ENCODE data around the gene ORM2. TPM values are rescaled to one million over a fixed set of nuclear protein-coding genes. Genes with fewer than 3 reads are reported as not detected.

The ORM2 gene
- total RNA-seq, 4 donors from 2014 or later: not detected

DNA sequence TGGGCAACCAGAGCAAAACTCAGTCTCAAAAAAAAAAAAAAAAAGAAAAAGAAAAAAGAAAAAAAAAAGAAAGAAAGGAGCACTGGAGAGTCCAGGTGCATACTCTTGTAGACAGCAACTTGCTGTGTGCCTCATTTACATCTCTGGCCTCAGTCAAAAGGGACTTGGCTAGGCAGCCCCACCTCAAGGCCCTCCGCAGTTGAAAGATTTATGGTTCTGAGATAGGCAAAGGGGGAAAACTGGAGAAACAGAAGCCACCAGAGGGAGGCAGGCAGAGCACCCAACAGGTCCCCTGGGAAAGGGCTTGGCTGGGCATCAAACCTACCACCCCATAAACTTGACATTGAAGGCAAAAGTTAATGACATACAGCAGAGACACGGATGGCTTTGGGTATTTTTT, 6.1 kb downstream of the ORM2 start:
- H3K4me3 ChIP-seq: no peak overlapping the region
- no peak overlapping the region for H3K27ac ChIP-seq
- peaks cover 0 to 57% (median 0%) of the 10 kb centered on the region in 3 donors for H3K36me3 ChIP-seq
- H3K27me3 ChIP-seq: no peaks in the 10 kb centered on the region
- H3K4me1 ChIP-seq: no peaks in the 10 kb centered on the region
- TF ChIP-seq POLR2A (IDR thresholded peaks at IDR 0.05) (no peak), CTCF (IDR thresholded peaks at IDR 0.05) (no peak)
- no peaks in the 10 kb centered on the region for H3K9me3 ChIP-seq
- no peak for DNase-seq

- DNase-seq: no peak
- H3K27me3 ChIP-seq: no peaks in the 10 kb centered on the region
- H3K9me3 ChIP-seq: no peaks in the 10 kb centered on the region
- no peaks in the 10 kb centered on the region for H3K4me1 ChIP-seq
- TF ChIP-seq CTCF (IDR thresholded peaks at IDR 0.05): no peak
- TF ChIP-seq POLR2A (IDR thresholded peaks at IDR 0.05): no peak
- no peak overlapping the region for H3K27ac ChIP-seq
- H3K4me3 ChIP-seq: no peak overlapping the region
- peaks cover 0 to 61% (median 0%) of the 10 kb centered on the region in 3 donors for H3K36me3 ChIP-seq
Observed at GRCh38 chr9:114336157-114336556, 6.5 kb downstream of the ORM2 start.

GRCh38 chr9:114336699-114337395, 7.2 kb downstream of the ORM2 start:
- no peak overlapping the region for H3K4me3 ChIP-seq
- no peaks in the 10 kb centered on the region for H3K4me1 ChIP-seq
- H3K9me3 ChIP-seq: no peaks in the 10 kb centered on the region
- no peak overlapping the region for H3K27ac ChIP-seq
- no peaks in the 10 kb centered on the region for H3K27me3 ChIP-seq
- DNase-seq: no peak
- no peak for TF ChIP-seq POLR2A (IDR thresholded peaks at IDR 0.05)
- TF ChIP-seq CTCF (IDR thresholded peaks at IDR 0.05): no peak
- H3K36me3 ChIP-seq: peaks cover 0 to 68% (median 0%) of the 10 kb centered on the region in 3 donors

DNA sequence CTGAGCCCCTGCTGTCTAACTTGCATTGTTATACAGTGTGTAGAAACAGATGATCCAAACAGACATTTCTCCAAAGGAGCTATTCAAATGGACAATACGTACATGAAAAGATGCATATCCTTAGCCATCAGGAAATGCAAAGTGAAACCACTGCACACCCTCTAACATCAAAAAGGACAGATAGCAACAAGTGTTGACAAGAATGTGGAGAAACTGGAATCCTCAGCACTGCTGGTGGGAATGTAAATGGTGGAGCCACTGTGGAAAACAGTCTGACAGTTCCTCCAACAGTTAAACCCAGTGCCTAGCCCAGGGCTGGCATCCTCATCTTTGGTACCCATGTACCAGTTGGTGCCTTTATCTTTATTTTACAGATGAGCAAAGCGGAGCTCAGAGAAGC, 8.5 kb downstream of the ORM2 start:
- H3K4me3 ChIP-seq: no peak overlapping the region
- TF ChIP-seq CTCF (IDR thresholded peaks at IDR 0.05): no peak
- TF ChIP-seq POLR2A (IDR thresholded peaks at IDR 0.05): no peak
- DNase-seq: no peak
- H3K9me3 ChIP-seq: no peaks in the 10 kb centered on the region
- H3K36me3 ChIP-seq: peaks cover 0 to 81% (median 0%) of the 10 kb centered on the region in 3 donors
- no peaks in the 10 kb centered on the region for H3K27me3 ChIP-seq
- no peak overlapping the region for H3K27ac ChIP-seq
- no peaks in the 10 kb centered on the region for H3K4me1 ChIP-seq

GRCh38 chr9:114339130-114339908, 9.7 kb downstream of the ORM2 start:
- Histone ChIP-seq H3K36me3 (peaks cover 0 to 92% (median 2%) of the 10 kb centered on the region in 3 donors), H3K9me3 (no peaks in the 10 kb centered on the region), H3K4me1 (no peaks in the 10 kb centered on the region), H3K4me3 (no peak overlapping the region), H3K27ac (peak overlapping the region in 1 of 4 donors; percentile 58), H3K27me3 (no peaks in the 10 kb centered on the region)
- DNase-seq: peak in 2 of 3 donors; percentile 58 to 77
- no peak for TF ChIP-seq POLR2A (IDR thresholded peaks at IDR 0.05)
- peak; percentile 53 to 89 (median 62) for TF ChIP-seq CTCF (IDR thresholded peaks at IDR 0.05)

Measured in Peyer's patch (tissue), 4 donors.